Stimulated activated CD4-positive, alpha-beta T cell treated with anti-CD3 and anti-CD28 coated beads, Interleukin-1b, Interleukin-23, amount 100 ng/mL, for 1 hour (primary cell): ENCODE results near the gene RPS6KA5.
"Not testable (repeated sequence)": the region's sequence is repeated elsewhere in the genome, so short reads cannot be mapped to it uniquely, and the experiment has no call there.

Source experiments
- DNase-seq, 2 donors: peaks; one replicate each; pipeline ENCODE4 v3.0.0-alpha.2; 2020; ENCODE audit warnings: low read depth in 2 of 2

RPS6KA5 gene

GRCh38 chr14:90837355-90837754, 223.1 kb downstream of the RPS6KA5 start:
- DNase-seq: no peak

GRCh38 chr14:90836692-90837063, 223.8 kb downstream of the RPS6KA5 start:
- no peak for DNase-seq

- no peak for DNase-seq
These were observed 228.6 kb downstream of the RPS6KA5 start for GRCh38 chr14:90831821-90832220.

- no peak for DNase-seq
These were observed 229.3 kb downstream of the RPS6KA5 start for GRCh38 chr14:90830931-90831701.

- DNase-seq: no peak
These were observed 230.8 kb downstream of the RPS6KA5 start for GRCh38 chr14:90829677-90830076.

- DNase-seq: no peak
These were observed 231.6 kb downstream of the RPS6KA5 start for GRCh38 chr14:90828642-90829487.

GRCh38 chr14:90827919-90828610, 232.4 kb downstream of the RPS6KA5 start:
- DNase-seq: peak; percentile 65 to 83

- DNase-seq: not testable (repeated sequence)
These were observed 236.9 kb downstream of the RPS6KA5 start for GRCh38 chr14:90823542-90823941.

GRCh38 chr14:90820958-90821357, 239.5 kb downstream of the RPS6KA5 start:
- DNase-seq: peak; percentile 22 to 35

GRCh38 chr14:90819734-90820393, 240.6 kb downstream of the RPS6KA5 start:
- no peak for DNase-seq

GRCh38 chr14:90818715-90819114, 241.7 kb downstream of the RPS6KA5 start:
- no peak for DNase-seq

GRCh38 chr14:90816681-90817436, 243.6 kb downstream of the RPS6KA5 start:
- no peak for DNase-seq

GRCh38 chr14:90815822-90816662, 244.4 kb downstream of the RPS6KA5 start, which contains the start of gene TTC7B:
TTC7B (minus strand) TSS chr14:90816430; CDS start chr14:90816295, 135 bp downstream.
- DNase-seq: no peak

- DNase-seq: no peak
These were observed 244.9 kb downstream of the RPS6KA5 start for GRCh38 chr14:90815572-90815821.

GRCh38 chr14:90814806-90815571, 245.5 kb downstream of the RPS6KA5 start:
- no peak for DNase-seq

- DNase-seq: no peak
These were observed 247.0 kb downstream of the RPS6KA5 start for GRCh38 chr14:90813442-90813841.

GRCh38 chr14:90812109-90812508, 248.3 kb downstream of the RPS6KA5 start:
- no peak for DNase-seq

GRCh38 chr14:90811641-90812040, 248.8 kb downstream of the RPS6KA5 start:
- no peak for DNase-seq

GRCh38 chr14:90810806-90811205, 249.6 kb downstream of the RPS6KA5 start:
- no peak for DNase-seq
